OCI-LY3 (cell line): ENCODE data around the gene HPGD.

ENCODE experiments used
- EZH2phosphoT487 ChIP-seq: fragments of 200-600 bp; shearing (Covaris generic); IDR thresholded peaks from 2 replicates; pipeline ENCODE4 v1.6.1; 2018; ENCODE audit warnings: antibody characterized with exemption, mixed run types, low read depth
- TF ChIP-seq, protein P1 (sequence below): fragments of 200-600, 300-600 bp; sonication (generic); IDR thresholded peaks from 2 replicates; pipeline ENCODE4 v1.5.1; 2014; ENCODE audit warnings: antibody characterized with exemption, low read length, low read depth

DNA sequence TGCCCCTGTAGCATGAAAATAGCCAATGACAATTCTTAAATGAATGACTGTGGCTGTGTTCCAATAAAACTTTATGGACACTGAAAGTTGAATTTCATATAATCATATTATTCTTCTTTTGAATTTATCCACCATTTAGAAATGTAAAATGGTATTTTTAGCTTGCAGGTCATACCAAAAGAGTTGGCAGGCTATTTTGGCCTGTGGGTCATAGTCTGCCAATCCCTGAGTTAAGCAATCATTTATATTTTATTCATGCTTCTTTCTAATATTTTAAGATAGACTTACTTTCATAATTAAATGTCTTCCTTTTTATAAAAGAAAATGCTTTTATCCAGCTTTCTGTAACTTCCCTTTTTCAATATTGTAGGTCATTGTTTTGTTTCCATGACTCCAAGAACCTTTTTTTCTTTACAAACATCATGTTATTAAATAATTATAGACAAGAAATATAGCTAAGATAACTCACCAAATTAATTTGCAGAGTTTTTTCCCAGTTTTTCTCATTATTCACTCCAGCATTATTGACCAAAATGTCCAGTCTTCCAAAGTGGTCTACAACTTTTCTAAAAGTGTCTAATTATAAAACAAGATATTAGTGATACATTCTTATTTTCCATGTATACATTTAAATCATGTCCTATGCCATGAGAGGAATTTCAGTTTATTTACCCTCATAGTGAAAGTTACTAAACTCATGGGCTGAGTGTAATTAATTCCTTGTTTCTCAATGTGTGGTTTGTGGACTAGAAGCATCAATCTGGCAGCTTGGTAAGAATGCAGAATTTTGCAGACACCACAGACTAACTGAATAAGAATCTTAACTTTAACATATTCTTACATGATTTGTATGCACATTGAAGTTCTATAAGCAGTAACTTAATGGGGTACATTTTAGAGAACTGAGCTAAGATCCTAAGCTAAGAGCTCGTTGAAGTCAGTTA is 4.5 kb downstream of the HPGD start:
- TF ChIP-seq, protein P1, sequence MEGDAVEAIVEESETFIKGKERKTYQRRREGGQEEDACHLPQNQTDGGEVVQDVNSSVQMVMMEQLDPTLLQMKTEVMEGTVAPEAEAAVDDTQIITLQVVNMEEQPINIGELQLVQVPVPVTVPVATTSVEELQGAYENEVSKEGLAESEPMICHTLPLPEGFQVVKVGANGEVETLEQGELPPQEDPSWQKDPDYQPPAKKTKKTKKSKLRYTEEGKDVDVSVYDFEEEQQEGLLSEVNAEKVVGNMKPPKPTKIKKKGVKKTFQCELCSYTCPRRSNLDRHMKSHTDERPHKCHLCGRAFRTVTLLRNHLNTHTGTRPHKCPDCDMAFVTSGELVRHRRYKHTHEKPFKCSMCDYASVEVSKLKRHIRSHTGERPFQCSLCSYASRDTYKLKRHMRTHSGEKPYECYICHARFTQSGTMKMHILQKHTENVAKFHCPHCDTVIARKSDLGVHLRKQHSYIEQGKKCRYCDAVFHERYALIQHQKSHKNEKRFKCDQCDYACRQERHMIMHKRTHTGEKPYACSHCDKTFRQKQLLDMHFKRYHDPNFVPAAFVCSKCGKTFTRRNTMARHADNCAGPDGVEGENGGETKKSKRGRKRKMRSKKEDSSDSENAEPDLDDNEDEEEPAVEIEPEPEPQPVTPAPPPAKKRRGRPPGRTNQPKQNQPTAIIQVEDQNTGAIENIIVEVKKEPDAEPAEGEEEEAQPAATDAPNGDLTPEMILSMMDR = no peak
- no peak for TF ChIP-seq EZH2phosphoT487
